Suppressor macrophage (primary cell): Measurements from ENCODE around the gene LRMDA.
A peak's percentile ranks its signal among the peaks of the same experiment; 100 is the strongest.

Source experiments
- DNase-seq, 4 experiments: peaks; one replicate each; pipeline ENCODE4 v3.0.0-alpha.2; 2020 to 2022

The LRMDA gene

GRCh38 chr10:76543655-76544054, 1112.2 kb downstream of the LRMDA start:
- DNase-seq, result no peak

DNA sequence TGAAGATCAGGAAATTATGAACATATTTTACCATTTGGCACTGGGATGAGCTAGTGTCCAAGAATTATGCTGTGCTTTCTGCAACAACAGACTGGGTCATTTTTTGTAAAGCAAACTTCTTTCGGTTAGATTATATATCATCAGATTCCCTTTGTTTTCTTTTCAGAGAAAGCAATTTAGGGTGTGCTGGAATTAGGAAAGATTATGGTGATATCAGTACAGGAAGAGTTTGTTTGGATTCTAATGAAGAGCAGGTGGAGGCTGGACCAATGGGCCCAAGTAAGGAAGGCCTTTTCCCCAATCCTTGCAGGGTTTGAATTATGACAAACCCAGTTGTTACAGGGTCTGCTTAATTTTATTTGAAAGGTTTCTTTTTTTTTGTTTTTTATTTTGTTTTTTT, 1113.4 kb downstream of the LRMDA start:
- no peak for DNase-seq

- DNase-seq, result no peak
These were observed 1115.0 kb downstream of the LRMDA start for GRCh38 chr10:76546411-76546810.

GRCh38 chr10:76547352-76547972, 1116.0 kb downstream of the LRMDA start:
- DNase-seq, result peak; percentile 82 to 94 (median 88)

GRCh38 chr10:76548716-76549115, 1117.3 kb downstream of the LRMDA start:
- DNase-seq, result no peak

DNA sequence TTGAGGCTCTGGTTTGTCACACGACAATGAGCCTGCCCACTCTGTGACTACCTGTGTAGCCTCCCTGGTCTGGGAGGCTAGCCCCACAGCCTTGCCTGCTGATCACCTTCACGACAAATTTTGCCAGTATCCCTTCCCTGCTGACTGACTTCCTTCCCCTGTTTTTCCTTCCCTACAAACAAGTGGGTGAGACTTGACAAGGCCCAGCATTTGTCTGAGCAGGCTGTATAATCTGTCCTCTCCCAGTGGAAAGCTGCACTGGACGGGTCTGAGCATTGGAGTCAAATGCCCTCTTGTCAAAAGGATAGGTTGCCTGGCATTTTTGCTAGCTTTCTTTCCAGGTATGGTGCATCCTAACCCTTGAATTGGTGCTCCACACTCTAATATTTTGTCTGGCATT, 1117.7 kb downstream of the LRMDA start:
- DNase-seq, result no peak

DNA sequence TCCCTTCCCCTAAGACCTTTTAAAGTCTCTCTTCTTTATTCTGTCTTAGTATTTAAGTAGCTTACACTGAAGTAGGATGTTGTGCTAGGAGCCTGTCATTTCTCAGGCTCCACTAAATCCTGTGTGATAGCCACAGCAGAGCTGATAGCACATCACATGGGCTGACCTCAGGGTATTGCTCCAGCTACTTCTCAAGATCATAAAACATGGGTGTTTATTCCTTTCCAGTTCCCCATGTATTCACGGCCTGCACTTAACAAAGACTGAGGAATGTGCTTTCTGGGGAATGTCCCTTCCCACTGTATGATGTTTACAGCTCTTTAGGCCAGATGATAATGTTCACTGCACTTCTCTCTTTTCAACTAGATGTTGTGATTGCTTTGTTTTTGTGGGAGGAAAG, 1119.4 kb downstream of the LRMDA start:
- DNase-seq, result peak; percentile 11 to 50 (median 30)

- peak; percentile 6 to 28 (median 22) for DNase-seq
These were observed 1120.9 kb downstream of the LRMDA start for GRCh38 chr10:76552091-76552873.

- DNase-seq, result no peak
These were observed 1122.0 kb downstream of the LRMDA start for GRCh38 chr10:76553263-76554032.

DNA sequence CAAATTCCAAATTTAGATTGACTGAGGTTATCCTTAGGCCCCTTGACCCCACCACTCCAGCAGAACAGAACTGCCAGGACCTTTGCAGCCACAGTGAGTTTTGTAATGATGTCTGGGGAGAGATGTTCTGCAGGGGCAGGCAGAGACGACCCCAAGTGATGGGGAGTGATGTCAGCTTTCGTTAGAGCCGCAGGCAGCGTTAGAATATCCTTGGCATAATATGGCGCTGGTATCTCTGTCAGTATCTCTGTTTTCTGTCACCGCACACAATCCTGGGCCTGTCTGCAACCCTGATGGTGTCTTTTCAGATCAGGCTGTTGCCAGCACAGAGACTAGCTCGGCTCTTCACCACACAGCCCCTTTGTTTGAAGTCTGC, 1122.6 kb downstream of the LRMDA start:
- no peak for DNase-seq

DNA sequence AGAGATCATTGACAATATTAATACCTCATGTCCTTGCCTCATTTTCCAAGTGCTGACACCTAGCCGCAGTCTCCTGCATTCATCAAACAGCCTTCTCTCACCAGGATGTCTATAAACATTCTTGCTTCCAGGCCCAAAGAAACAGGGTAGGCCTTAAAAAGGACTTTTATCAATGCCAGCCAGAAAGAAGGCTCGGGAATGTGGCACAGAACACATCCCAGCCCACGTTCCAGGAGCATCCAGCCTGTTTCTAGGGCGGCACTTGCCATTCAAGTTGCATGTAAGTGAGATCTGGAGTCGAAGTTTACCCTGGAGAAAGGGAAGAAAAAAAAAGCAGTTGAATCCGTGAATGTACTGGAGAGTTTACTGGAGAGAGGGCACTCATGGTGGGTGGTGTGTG, 1123.1 kb downstream of the LRMDA start:
- DNase-seq, result no peak

- no peak for DNase-seq
These were observed 1123.7 kb downstream of the LRMDA start for GRCh38 chr10:76555067-76555670.

- no peak for DNase-seq
These were observed 1125.9 kb downstream of the LRMDA start for GRCh38 chr10:76557366-76557765.

DNA sequence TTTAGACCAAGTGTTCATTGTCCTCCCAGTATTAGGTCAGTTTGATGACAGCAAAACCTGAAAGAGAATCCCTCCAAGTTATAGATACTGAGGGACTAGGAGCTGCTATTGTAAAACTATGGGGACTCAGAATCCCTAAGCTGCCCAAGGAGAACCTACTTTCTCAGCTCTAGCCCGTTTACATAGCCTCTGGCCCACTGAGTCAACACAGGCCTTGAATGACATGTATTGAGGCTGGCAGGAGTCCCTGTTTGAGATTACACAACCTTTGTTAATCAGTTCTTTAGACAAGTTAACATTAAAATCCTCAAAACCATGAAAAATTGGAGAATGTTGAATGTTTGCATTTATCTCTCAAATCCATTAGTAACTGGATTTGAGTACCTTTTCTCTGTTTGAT, 1127.2 kb downstream of the LRMDA start:
- no peak for DNase-seq

DNA sequence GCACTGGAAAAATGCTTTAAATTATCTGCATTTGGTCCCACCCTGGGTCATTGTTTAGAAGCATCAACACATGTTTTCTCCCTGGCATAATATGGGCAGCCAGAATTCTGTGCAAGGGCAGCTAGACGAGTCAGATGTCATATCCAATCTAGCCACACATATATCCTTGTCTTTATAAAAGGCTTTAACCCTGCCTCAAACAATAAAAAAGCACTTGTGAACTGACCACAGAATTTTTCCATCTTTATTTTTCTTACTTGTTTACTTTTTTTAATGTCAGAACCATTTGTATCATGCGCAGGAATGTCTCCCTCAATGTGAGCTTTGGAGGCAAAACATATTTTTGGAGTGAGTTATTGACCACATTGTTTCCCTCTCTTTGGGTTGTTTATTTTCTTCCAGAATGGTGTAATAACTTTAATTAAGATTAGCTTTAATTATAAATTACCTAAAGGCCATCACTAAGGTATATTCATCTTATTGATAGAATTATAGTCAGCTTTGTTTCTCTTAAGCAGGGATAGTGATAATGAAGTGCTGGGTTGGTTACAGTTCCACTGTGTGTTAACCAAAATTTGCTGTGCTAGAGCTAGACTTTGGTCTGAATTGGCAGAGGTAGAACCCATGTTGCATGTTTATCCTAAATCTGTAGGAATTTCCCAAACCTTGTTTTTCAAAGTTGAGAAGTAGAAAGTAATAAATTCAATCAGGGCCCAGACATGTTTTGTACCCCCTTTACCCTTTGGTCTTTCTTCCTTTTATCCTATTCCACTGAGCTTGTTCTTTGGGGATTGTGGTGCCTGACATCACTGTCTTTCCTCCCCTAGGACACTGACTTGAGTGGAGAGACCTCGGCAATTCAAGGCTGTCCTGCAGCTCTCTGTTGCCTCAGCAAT, 1127.8 kb downstream of the LRMDA start:
- no peak for DNase-seq

DNA sequence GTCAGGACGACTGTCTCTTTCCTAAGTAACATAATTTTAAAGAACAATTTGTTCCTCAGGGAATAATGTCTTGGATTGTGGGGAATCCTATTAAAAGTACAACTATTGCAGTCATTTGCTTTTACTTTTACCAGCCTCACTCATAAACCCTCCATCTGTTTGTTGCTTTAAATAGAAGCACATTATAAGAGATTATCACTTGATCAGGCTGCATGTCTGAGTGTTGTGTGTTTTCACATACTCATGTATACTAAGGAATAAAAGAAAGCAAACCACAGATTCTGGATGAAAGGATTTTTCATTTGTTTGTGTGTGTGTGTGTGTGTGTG, 1128.4 kb downstream of the LRMDA start:
- no peak for DNase-seq

- DNase-seq, result no peak
These were observed 1128.9 kb downstream of the LRMDA start for GRCh38 chr10:76560338-76560737.

DNA sequence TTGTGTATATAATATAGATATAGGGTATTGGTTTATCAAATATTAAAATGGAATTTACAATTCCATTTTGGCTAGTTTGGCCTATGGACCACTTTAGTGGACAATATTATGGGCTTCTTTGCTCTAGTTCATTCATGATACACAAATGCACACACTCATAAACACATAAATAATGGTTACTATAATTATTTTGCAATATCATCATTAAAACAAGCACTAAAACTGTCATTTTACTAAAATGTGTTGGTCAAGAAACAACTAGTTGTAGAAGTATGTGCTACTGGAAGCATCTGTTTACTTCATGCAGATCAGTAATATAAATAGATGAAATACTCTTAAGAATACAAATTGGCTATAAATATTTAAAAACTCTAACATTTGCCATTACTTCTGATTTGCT, 1131.9 kb downstream of the LRMDA start:
- DNase-seq, result no peak

- DNase-seq, result no peak
These were observed 1140.6 kb downstream of the LRMDA start for GRCh38 chr10:76572021-76572420.

- no peak for DNase-seq
These were observed 1145.0 kb downstream of the LRMDA start for GRCh38 chr10:76576276-76576962.

DNA sequence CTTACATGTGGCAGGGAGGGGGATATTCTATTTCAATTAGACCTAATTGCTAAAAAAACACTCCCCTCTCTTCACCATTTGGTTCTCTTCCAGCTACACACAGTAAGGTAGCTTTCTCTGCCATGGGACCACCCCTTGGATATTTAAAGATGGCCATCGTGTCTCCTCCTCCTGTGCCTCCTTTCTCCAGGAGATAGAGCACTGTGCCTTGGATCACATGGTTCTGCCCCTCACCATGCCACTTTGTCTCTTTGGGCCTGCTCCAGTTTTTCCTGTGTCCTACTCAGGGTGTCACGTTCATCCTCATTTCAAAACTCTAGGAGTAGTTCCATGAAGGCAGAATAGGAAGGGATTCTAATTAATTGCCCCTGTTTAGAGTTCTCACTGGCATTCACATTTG, 1146.0 kb downstream of the LRMDA start:
- DNase-seq, result no peak
